NT2/D1 (cell line): ENCODE results near the gene PRKAR2A.

Experiments used
- SUZ12 ChIP-seq: IDR thresholded peaks from 2 replicates; pipeline ENCODE4 v1.6.1; 2011; ENCODE audit not compliant: insufficient read length, insufficient read depth; ENCODE audit errors: extremely low read depth
- YY1 ChIP-seq: IDR thresholded peaks from 2 replicates; pipeline ENCODE4 v1.6.1; 2011; ENCODE audit not compliant: insufficient read length, insufficient read depth
- ZNF274 ChIP-seq: IDR thresholded peaks from 2 replicates; pipeline ENCODE4 v1.6.1; 2011; ENCODE audit warnings: mild to moderate bottlenecking, low read depth, low read length

- TF ChIP-seq SUZ12 (no peak), YY1 (no peak), ZNF274 (no peak)
These were observed 58.0 kb downstream of the PRKAR2A start for GRCh38 chr3:48789665-48790064.
